ENCODE measurements around the gene GIPC2. TPM values are rescaled to one million over a fixed set of nuclear protein-coding genes. Genes with fewer than 3 reads are reported as not detected.

GIPC2 gene
- polyA plus RNA-seq, 3 donors = not detected

- Histone ChIP-seq H3K27me3 (ENCODE audit: control insufficient read depth in 2 of 2, insufficient read depth in 2 of 2, low read length in 2 of 2) (no peaks in the 10 kb centered on the region), H3K27ac (ENCODE audit: low read depth in 1 of 2, low read length in 2 of 2) (no peak overlapping the region), H3K4me2 (replicated peaks; ENCODE audit: extremely low read depth, low read length, poor library complexity, severe bottlenecking) (no peak overlapping the region), H3K79me2 (ENCODE audit: insufficient read depth, low read length) (no peaks in the 10 kb centered on the region), H3K9me3 (replicated peaks in 1 of 2; ENCODE audit: control insufficient read depth in 1 of 2, insufficient read depth in 1 of 2, low read length in 2 of 2) (no peaks in the 10 kb centered on the region), H3K4me3 (replicated peaks in 1 of 3; ENCODE audit: low read depth in 2 of 3, low read length in 3 of 3) (no peak overlapping the region), H4K20me1 (ENCODE audit: insufficient read depth, low read length) (no peaks in the 10 kb centered on the region), H3K36me3 (replicated peaks in 1 of 2; ENCODE audit: control insufficient read depth in 1 of 2, insufficient read depth in 2 of 2, low read length in 2 of 2) (no peaks in the 10 kb centered on the region), H3K4me1 (ENCODE audit: control insufficient read depth in 1 of 2, insufficient read depth in 2 of 2, low read length in 2 of 2) (no peaks in the 10 kb centered on the region), H3K9ac (ENCODE audit: insufficient read depth, low read length, poor library complexity, severe bottlenecking) (no peak overlapping the region), H2AFZ (ENCODE audit: insufficient read depth, low read depth, low read length, poor library complexity, severe bottlenecking) (no peak overlapping the region)
- no peaks in the 10 kb centered on the region for H3K4me1 Mint-ChIP-seq
- H3K4me3 Mint-ChIP-seq = no peak overlapping the region
- H3K36me3 Mint-ChIP-seq = no peaks in the 10 kb centered on the region
- H3K27ac Mint-ChIP-seq = no peak overlapping the region
- 100% methylated on average over 1 of the region's 2 CpGs for WGBS (ENCODE audit: insufficient coverage)
- peaks cover 0 to 1% (median 0%) of the 10 kb centered on the region in 3 donors for H3K27me3 Mint-ChIP-seq (ENCODE audit: low read depth in 3 of 3)
- no peak for DNase-seq
- H3K9me3 Mint-ChIP-seq = peaks cover 0 to 3% (median 0%) of the 10 kb centered on the region in 7 donors
- TF ChIP-seq, protein P1, sequence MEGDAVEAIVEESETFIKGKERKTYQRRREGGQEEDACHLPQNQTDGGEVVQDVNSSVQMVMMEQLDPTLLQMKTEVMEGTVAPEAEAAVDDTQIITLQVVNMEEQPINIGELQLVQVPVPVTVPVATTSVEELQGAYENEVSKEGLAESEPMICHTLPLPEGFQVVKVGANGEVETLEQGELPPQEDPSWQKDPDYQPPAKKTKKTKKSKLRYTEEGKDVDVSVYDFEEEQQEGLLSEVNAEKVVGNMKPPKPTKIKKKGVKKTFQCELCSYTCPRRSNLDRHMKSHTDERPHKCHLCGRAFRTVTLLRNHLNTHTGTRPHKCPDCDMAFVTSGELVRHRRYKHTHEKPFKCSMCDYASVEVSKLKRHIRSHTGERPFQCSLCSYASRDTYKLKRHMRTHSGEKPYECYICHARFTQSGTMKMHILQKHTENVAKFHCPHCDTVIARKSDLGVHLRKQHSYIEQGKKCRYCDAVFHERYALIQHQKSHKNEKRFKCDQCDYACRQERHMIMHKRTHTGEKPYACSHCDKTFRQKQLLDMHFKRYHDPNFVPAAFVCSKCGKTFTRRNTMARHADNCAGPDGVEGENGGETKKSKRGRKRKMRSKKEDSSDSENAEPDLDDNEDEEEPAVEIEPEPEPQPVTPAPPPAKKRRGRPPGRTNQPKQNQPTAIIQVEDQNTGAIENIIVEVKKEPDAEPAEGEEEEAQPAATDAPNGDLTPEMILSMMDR (IDR thresholded peaks at IDR 0.05) = no peak
- intact Hi-C loops (cut with micrococcal nuclease) = no loop called here
Measured at GRCh38 chr1:78170859-78171258, 125.1 kb downstream of the GIPC2 start.

DNA sequence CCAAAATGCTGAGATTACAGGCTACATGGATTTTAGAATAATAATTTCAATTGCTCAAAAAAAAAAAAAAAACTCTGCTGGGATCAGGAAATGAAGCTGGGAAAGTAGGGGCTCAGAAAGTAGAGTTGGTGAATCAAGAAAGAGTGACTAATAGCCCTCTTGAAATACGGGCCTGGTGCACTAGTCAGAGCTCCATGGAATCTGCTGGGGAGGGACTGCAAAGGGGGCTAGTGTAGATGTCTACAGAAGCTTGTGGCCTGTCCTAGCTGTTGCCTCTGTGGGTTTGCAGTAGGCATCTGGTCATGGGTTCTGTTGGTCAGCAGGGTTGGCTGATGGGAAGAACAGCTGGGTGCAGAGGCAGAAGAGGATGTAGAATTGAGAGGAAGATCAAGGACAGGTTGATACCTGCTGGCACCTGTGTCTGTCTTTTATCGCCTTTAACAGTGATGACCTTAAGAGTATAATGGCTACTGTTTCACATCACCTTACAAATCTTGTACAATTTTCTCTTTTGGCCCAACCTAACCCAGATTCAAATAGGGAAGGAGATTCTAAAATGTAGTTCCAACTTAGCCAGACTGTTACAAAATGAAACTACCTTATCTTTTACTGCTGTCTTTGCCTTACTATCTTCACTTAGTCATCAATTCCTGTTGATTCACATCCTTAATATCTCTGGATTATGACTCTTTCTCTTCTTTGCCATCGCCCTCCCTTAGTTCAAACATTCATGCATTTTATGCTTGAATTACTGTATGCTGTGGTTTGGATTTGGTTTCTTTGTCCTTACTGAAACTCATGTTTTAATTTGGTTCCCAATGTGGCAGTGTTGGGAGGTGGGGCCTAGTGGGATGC is 126.2 kb downstream of the GIPC2 start:
- Mint-ChIP-seq H3K4me1 (no peaks in the 10 kb centered on the region), H3K9me3 (peaks cover 0 to 3% (median 2%) of the 10 kb centered on the region in 7 donors), H3K27ac (no peak overlapping the region), H3K4me3 (no peak overlapping the region), H3K36me3 (no peaks in the 10 kb centered on the region), H3K27me3 (ENCODE audit: low read depth in 3 of 3) (peaks cover 0 to 1% (median 0%) of the 10 kb centered on the region in 3 donors)
- DNase-seq = no peak
- intact Hi-C loops (cut with micrococcal nuclease) = no loop called here
- Histone ChIP-seq H3K4me1 (ENCODE audit: control insufficient read depth in 1 of 2, insufficient read depth in 2 of 2, low read length in 2 of 2) (no peaks in the 10 kb centered on the region), H4K20me1 (ENCODE audit: insufficient read depth, low read length) (no peaks in the 10 kb centered on the region), H3K36me3 (replicated peaks in 1 of 2; ENCODE audit: control insufficient read depth in 1 of 2, insufficient read depth in 2 of 2, low read length in 2 of 2) (no peaks in the 10 kb centered on the region), H3K4me2 (replicated peaks; ENCODE audit: extremely low read depth, low read length, poor library complexity, severe bottlenecking) (no peak overlapping the region), H3K79me2 (ENCODE audit: insufficient read depth, low read length) (no peaks in the 10 kb centered on the region), H3K9ac (ENCODE audit: insufficient read depth, low read length, poor library complexity, severe bottlenecking) (no peak overlapping the region), H3K27ac (ENCODE audit: low read depth in 1 of 2, low read length in 2 of 2) (no peak overlapping the region), H3K27me3 (ENCODE audit: control insufficient read depth in 2 of 2, insufficient read depth in 2 of 2, low read length in 2 of 2) (no peaks in the 10 kb centered on the region), H2AFZ (ENCODE audit: insufficient read depth, low read depth, low read length, poor library complexity, severe bottlenecking) (no peak overlapping the region), H3K4me3 (replicated peaks in 1 of 3; ENCODE audit: low read depth in 2 of 3, low read length in 3 of 3) (no peak overlapping the region), H3K9me3 (replicated peaks in 1 of 2; ENCODE audit: control insufficient read depth in 1 of 2, insufficient read depth in 1 of 2, low read length in 2 of 2) (no peaks in the 10 kb centered on the region)
- TF ChIP-seq, protein P1 (IDR thresholded peaks at IDR 0.05) = no peak
- WGBS (ENCODE audit: insufficient coverage) = 78% methylated on average over 1 of the region's 3 CpGs
